ENCODE results near the gene E4F1.
"Not testable (repeated sequence)": the region's sequence is repeated elsewhere in the genome, so short reads cannot be mapped to it uniquely, and the experiment has no call there.

DNA sequence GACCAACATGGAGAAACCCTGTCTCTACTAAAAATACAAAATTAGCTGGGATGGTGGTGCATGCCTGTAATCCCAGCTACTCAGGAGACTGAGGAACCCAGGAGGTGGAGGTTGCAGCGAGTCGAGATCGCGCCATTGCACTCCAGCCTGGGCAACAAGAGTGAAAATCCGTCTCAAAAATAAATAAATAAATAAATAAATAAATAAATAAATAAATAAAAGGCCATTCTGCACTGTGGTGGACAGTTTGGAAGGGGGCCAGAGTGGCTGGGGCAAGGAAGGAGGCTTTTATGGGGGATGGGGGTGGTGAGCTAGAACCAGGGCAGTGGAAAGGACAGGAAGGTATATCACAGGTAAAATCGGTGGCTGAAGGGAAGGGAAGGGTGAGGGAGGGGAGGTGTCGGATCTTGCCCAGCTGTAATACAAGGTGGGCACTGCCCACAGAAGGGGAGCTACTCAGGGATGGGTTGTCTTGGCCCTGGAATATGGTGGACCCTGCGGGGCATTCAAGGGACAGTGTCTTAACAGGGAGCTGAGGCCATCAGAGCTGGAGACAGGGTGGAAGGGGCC, 20.2 kb upstream of the E4F1 start:
- TF ChIP-seq POLR2A (IDR thresholded peaks at IDR 0.05): not testable (repeated sequence)
- TF ChIP-seq, protein P1, sequence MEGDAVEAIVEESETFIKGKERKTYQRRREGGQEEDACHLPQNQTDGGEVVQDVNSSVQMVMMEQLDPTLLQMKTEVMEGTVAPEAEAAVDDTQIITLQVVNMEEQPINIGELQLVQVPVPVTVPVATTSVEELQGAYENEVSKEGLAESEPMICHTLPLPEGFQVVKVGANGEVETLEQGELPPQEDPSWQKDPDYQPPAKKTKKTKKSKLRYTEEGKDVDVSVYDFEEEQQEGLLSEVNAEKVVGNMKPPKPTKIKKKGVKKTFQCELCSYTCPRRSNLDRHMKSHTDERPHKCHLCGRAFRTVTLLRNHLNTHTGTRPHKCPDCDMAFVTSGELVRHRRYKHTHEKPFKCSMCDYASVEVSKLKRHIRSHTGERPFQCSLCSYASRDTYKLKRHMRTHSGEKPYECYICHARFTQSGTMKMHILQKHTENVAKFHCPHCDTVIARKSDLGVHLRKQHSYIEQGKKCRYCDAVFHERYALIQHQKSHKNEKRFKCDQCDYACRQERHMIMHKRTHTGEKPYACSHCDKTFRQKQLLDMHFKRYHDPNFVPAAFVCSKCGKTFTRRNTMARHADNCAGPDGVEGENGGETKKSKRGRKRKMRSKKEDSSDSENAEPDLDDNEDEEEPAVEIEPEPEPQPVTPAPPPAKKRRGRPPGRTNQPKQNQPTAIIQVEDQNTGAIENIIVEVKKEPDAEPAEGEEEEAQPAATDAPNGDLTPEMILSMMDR (IDR thresholded peaks at IDR 0.05): not testable (repeated sequence)

All from testis (tissue), 2 donors.